Endothelial cell of umbilical vein (primary cell): ENCODE results near the gene CACHD1. TPM values are rescaled to one million over a fixed set of nuclear protein-coding genes. Genes with fewer than 3 reads are reported as not detected.
"Not testable (repeated sequence)": the region's sequence is repeated elsewhere in the genome, so short reads cannot be mapped to it uniquely, and the experiment has no call there.

ENCODE experiments used
- BruUV-seq: library from RNA; stranded (reverse); fragments of 400-500 nt; replicated peaks from 2 replicates; lab custom pipeline; 2021; lab: Mats Ljungman, UMichigan
- CTCF ChIA-PET: fragments of 300-600, 350-600 bp; sonication (Branson Sonifier 250); formaldehyde crosslinking; loops from one replicate; lab custom pipeline; 2021; ENCODE audit warnings: antibody characterized with exemption, inconsistent platforms; lab: Charles Lee
- POLR2A ChIA-PET: fragments of 300-600, 350-600 bp; sonication (Branson Sonifier 250); formaldehyde crosslinking; loops from one replicate; lab custom pipeline; 2021; ENCODE audit warnings: antibody characterized with exemption, inconsistent platforms; lab: Charles Lee
- DNase-seq: peaks from one replicate; pipeline ENCODE4 v3.0.0-alpha.2; 2011; ENCODE audit warnings: low read depth, low spot score
- FAIRE-seq: peaks from 2 replicates; lab custom pipeline; 2011; peaks lifted over from hg19 to GRCh38; lab: Jason Lieb, UNC
- H2AFZ ChIP-seq: 2 replicates; pipeline ENCODE4 v1.6.0; 2012; ENCODE audit warnings: low read depth, low read length, control low read depth, inconsistent platforms
- H3K27ac ChIP-seq: 2 replicates; pipeline ENCODE4 v1.5.1; 2011; ENCODE audit warnings: low read depth, mild to moderate bottlenecking, control low read depth, low read length, moderate library complexity; ENCODE audit not compliant: insufficient read depth
- H3K27me3 ChIP-seq, 2 experiments: 2 replicates each; pipeline versions ENCODE4 v1.6.0 to v1.6.1; 2011; ENCODE audit warnings: low read length in 2 of 2, mixed read lengths in 1 of 2; ENCODE audit not compliant: control insufficient read depth in 2 of 2, insufficient read depth in 2 of 2
- H3K36me3 ChIP-seq, 2 experiments: 2 replicates in 1 of 2; 3 replicates in 1 of 2; pipeline ENCODE4 v1.5.1; 2011; ENCODE audit warnings: low read length in 2 of 2, mild to moderate bottlenecking in 1 of 2, moderate library complexity in 1 of 2; ENCODE audit not compliant: control insufficient read depth in 2 of 2, insufficient read depth in 2 of 2; ENCODE audit errors: extremely low read depth in 1 of 2
- H3K4me1 ChIP-seq: 3 replicates; pipeline ENCODE4 v1.5.1; 2011; ENCODE audit warnings: mild to moderate bottlenecking, low read length; ENCODE audit not compliant: control insufficient read depth, insufficient read depth; ENCODE audit errors: extremely low read depth
- H3K4me2 ChIP-seq: 2 replicates; pipeline ENCODE4 v1.6.1; 2011; ENCODE audit warnings: low read length, control low read depth, mixed read lengths; ENCODE audit not compliant: insufficient read depth
- H3K4me3 ChIP-seq, 3 experiments: fragments of 200-600 bp in 1 of 3; sonication (generic), shearing (Covaris generic) in 1 of 3; replicated peaks in 1 of 3; 2 replicates each; pipeline ENCODE4 v1.5.1; 2011 to 2016; ENCODE audit warnings: control low read depth in 3 of 3, low read length in 3 of 3, mild to moderate bottlenecking in 2 of 3, inconsistent platforms in 1 of 3, low read depth in 1 of 3, moderate library complexity in 1 of 3; ENCODE audit not compliant: insufficient read depth in 1 of 3
- H3K79me2 ChIP-seq: 2 replicates; pipeline ENCODE4 v1.6.0; 2012; ENCODE audit warnings: low read length, inconsistent platforms; ENCODE audit not compliant: control insufficient read depth, insufficient read depth
- H3K9ac ChIP-seq: replicated peaks from 2 replicates; pipeline ENCODE3; 2011; ENCODE audit warnings: low read length, control low read depth; ENCODE audit not compliant: insufficient read depth; ENCODE audit errors: extremely low read depth
- H3K9me1 ChIP-seq: replicated peaks from 3 replicates; pipeline ENCODE4 v1.6.0; 2011; ENCODE audit warnings: mild to moderate bottlenecking, low read length; ENCODE audit not compliant: control insufficient read depth, insufficient read depth; ENCODE audit errors: extremely low read depth
- H3K9me3 ChIP-seq: replicated peaks from 2 replicates; pipeline ENCODE4 v1.5.1; 2012; ENCODE audit warnings: low read length, inconsistent platforms; ENCODE audit not compliant: control insufficient read depth, insufficient read depth
- H4K20me1 ChIP-seq: replicated peaks from 2 replicates; pipeline ENCODE3; 2011; ENCODE audit warnings: mild to moderate bottlenecking, low read length; ENCODE audit not compliant: control insufficient read depth, insufficient read depth; ENCODE audit errors: extremely low read depth
- JUN ChIP-seq: IDR thresholded peaks from 2 replicates; pipeline ENCODE4 v1.6.1; 2011; ENCODE audit warnings: borderline replicate concordance, low read depth; ENCODE audit not compliant: insufficient read length, insufficient read depth
- dilution Hi-C: fragments of 300-500 bp; cut with MboI; formaldehyde crosslinking; loops from one replicate; pipeline ENCODE4 v1.15.0; 2019; ENCODE audit warnings: low sequenced_read_pairs; ENCODE audit not compliant: extremely low pct_ligation_motif_present
- intact Hi-C: fragments of 100-400 bp; cut with micrococcal nuclease; formaldehyde crosslinking; loops from one replicate; pipeline ENCODE4 v1.10.0; 2022
- polyA plus RNA-seq, 4 experiments: library from polyadenylated mRNA; depleted of rRNA in 3 of 4; stranded (reverse) in 3 of 4; unstranded in 1 of 4; fragments of >200 nt; gene quantifications; 2 replicates each; pipeline versions ENCODE4 v1.2.1 to v1.2.3, GENCODE V29; 2011 to 2012; ENCODE audit warnings: missing spikeins in 1 of 4
- total RNA-seq: library from RNA; stranded (reverse); gene quantifications from 2 replicates; pipeline ENCODE4 v1.2.3, GENCODE V29; 2021

CACHD1 gene
- total and polyA plus RNA-seq, 2 donors (not counting 3 experiments of a cell fraction or from before 2014, with no cell fraction given), result 3.6 to 9.3 TPM

DNA sequence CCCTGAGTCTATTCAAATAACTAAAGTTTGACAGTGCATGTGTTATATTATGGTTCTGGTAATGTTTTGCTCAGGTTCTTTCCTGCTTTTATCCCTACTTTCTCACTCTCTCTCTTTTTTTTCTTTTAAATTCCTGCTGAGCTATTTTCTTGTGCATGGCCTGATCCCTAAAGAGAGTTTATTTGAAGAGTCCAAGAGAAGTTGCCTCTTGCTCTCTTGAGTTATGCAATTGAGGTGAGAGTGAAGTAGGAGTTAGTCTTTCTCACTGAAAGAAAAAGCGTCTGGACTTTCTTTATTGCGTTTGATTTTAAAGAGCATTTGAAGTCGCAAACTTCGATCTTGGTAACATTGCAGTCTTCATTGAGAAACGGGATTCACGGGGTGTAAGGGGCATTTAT lies 138.7 kb downstream of the CACHD1 start:
- dilution Hi-C loops, result no loop called here
- no peak for TF ChIP-seq JUN

GRCh38 chr1:64610950-64611349 lies 141.0 kb downstream of the CACHD1 start:
- BruUV-seq, POLR2A ChIA-PET, H4K20me1 ChIP-seq, H3K27ac ChIP-seq, CTCF ChIA-PET, H3K4me3 ChIP-seq, DNase-seq, FAIRE-seq, H3K9ac ChIP-seq, H3K36me3 ChIP-seq, H2AFZ ChIP-seq, H3K79me2 ChIP-seq, intact Hi-C loops, dilution Hi-C loops, H3K4me1 ChIP-seq, H3K9me3 ChIP-seq, H3K4me2 ChIP-seq, H3K27me3 ChIP-seq, H3K9me1 ChIP-seq: not testable (repeated sequence)

More for the DNA sequence above, 138.7 kb downstream of the CACHD1 start:
- no TSS peak for BruUV-seq
- Histone ChIP-seq H3K4me2 (no peak overlapping the region), H4K20me1 (no peaks in the 10 kb centered on the region), H3K9me3 (no peaks in the 10 kb centered on the region), H3K27ac (no peak overlapping the region), H3K4me3 (no peak overlapping the region), H3K27me3 (no peaks in the 10 kb centered on the region), H3K36me3 (no peaks in the 10 kb centered on the region), H3K9me1 (no peaks in the 10 kb centered on the region), H2AFZ (no peak overlapping the region), H3K4me1 (no peaks in the 10 kb centered on the region), H3K9ac (no peak overlapping the region), H3K79me2 (no peaks in the 10 kb centered on the region)
- intact Hi-C loops, result no loop called here
- FAIRE-seq (no peak), DNase-seq (no peak)
- CTCF ChIA-PET, result interaction anchor here (1.0 kb wide), 1 partner anchor 16 kb away, joined by 3 read pairs; no protein-coding TSS in a partner anchor
- POLR2A ChIA-PET, result no interaction called here
